Amniotic epithelial cell (primary cell): ENCODE results near the gene RPAP2.
A peak's percentile ranks its signal among the peaks of the same experiment; 100 is the strongest.
"Not testable (repeated sequence)": the region's sequence is repeated elsewhere in the genome, so short reads cannot be mapped to it uniquely, and the experiment has no call there.

Source experiments
- DNase-seq: peaks from one replicate; pipeline ENCODE4 v3.0.0-alpha.2; 2010; ENCODE audit warnings: low read depth

The RPAP2 gene

DNA sequence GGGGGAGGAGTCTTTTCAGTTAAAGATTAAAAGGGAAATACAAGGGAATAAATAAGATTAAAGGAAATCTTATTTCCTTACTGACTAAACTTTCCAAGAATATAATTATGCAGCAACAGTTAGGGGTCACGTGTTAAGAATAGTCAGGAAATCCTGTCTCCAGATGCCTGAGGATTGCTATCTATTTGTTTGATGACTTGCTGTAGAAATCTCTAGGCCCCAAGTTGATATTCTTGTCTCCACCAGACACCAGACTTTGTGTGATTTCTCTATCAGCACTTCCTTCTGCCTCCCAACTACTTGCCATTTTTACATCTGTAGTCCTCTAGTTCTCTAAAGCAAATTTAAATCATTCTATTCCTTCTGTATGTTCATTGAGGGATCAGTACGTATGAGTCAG lies 77.5 kb downstream of the RPAP2 start:
- DNase-seq = no peak

DNA sequence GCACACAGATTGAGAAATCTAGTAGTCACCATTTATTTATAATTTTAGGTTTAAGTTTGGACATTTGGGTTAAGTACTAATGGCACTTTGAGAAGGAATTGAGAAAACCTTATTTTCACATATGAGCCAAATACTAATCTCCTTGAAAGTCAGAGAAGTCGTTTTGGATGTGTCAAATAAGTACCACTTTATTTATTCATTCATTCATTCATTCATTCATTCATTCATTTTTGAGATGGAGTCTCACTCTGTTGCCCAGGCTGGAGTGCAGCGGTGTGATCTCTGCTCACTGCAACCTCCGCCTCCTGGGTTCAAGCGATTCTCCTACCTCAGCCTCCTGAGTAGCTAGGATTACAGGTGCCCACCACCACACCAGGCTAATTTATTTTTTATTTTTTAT lies 79.1 kb downstream of the RPAP2 start:
- DNase-seq = not testable (repeated sequence)

- DNase-seq = peak; percentile 11
Observed at GRCh38 chr1:92380867-92381266, 82.0 kb downstream of the RPAP2 start.

- not testable (repeated sequence) for DNase-seq
Observed at GRCh38 chr1:92393966-92394365, 95.1 kb downstream of the RPAP2 start.

- no peak for DNase-seq
Observed at GRCh38 chr1:92398519-92398918, 99.7 kb downstream of the RPAP2 start.

- peak; percentile 15 for DNase-seq
Observed at GRCh38 chr1:92399076-92399475, 100.2 kb downstream of the RPAP2 start.

DNA sequence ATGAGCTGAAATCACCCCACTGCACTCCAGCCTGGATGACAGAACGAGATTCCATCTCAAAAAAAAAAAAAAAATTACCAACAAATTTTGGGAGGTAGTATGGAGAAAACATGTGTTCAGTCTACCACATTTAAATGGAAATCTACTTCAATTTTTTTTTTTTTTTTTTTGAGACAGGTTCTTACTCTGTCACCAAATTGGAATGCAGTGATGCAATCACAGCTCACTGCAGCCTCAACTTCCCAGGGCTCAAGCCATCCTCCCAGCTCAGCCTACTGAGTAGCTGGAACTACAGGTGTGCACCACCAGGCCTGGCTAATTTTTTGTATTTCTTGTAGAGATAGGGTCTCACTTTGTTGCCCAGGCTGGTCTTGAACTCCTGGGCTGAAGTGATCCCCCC lies 105.8 kb downstream of the RPAP2 start:
- DNase-seq = peak; percentile 39

DNA sequence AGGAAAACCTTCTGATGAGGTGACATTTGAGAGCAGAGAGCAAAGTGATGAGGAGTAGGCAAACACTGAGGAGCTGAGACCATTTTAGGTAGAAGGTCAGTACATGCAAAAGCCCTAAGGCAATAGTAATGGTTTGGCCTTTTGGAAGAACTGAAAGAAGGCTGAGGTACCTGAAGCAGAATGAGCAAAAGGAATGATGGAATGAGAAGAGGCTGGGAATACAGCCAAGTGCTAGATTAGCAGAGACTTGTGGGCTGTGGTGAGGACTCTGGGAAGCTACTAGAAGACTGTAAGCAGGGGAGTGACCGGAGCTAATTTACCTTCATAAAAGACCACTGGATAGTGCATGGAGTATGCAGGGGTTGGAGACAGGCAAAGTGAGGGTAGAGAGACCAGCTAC lies 110.0 kb downstream of the RPAP2 start:
- DNase-seq = peak; percentile 87

- no peak for DNase-seq
Observed at GRCh38 chr1:92409946-92410549, 111.2 kb downstream of the RPAP2 start.

DNA sequence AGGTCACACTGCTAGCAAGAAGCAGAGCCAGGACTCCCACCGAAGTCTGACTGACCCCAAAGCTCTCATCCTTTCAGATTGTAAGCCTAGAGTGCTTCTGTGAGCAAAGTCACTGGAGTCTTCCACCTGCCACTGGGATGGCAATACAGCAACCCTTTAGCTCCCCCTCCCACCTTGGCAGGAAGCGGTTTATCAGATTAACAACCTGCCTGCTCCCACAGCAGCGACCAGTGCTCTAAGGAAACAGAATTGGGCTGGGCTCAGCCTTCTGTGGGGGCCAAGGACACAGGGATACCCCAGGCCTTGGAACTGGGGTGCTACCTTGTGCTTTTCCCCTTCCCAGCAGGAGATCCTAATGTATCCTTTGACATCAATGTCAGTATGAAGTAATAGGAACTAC lies 111.8 kb downstream of the RPAP2 start:
- no peak for DNase-seq

- peak; percentile 43 for DNase-seq
Observed at GRCh38 chr1:92411511-92411910, 112.7 kb downstream of the RPAP2 start.

DNA sequence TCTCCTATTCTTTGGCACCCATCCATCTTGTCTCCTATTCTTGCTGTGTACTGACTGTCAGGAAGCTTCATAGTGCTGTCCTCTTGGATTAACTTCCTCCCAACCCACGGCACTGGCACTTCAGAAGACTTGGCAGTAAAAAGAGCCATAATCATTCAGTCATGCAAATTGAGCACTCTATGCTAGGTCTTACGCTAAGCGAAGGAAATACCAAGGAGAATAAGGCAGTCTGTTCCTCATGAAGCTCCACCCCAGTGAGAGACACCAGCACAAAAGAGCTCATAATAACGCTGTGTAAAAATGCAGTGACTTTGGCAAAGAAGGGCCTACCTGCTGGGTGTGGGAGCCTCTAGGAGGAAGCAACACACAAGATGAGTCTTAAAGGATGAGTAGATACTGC lies 120.8 kb downstream of the RPAP2 start:
- DNase-seq = no peak

GRCh38 chr1:92424381-92424780 lies 125.5 kb downstream of the RPAP2 start:
- DNase-seq = no peak

DNA sequence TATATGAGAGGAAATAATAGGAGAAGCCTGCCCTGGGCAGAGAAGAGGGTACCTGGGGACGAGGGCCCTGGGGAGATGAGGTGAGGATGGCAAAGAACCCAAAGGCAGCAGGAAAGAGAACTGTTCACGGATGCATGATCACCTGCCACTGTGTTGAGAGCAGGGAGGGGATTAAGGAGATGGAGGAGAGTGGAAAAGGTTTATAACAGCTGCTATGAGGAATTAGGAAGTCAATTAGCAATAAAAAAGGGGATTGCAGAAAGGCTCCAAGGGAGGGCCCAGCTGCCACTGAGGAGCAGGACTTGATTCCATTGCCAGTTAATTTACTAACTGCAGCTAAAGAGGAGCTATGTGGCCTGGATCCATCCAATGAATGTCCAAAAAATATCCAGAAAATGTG lies 126.8 kb downstream of the RPAP2 start:
- no peak for DNase-seq

DNA sequence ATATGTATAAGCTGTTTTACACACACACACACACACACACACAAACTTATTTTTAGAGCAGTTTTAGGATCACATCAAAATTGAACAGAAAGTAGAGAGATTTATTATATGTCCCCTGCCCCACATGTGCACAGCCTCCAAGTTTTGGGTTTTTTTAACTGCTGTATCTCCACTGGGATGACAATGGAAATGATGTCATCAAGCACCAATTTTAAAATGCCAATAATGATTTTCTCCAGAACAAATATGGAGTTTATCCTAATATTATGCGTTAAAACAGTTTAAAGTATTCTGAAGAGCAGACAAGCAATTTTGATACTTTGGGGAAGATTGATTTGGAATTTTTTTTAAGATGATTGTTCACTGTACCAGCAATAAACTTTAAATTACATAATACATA lies 131.2 kb downstream of the RPAP2 start:
- DNase-seq = no peak

- not testable (repeated sequence) for DNase-seq
Observed at GRCh38 chr1:92434572-92434971, 135.7 kb downstream of the RPAP2 start.

DNA sequence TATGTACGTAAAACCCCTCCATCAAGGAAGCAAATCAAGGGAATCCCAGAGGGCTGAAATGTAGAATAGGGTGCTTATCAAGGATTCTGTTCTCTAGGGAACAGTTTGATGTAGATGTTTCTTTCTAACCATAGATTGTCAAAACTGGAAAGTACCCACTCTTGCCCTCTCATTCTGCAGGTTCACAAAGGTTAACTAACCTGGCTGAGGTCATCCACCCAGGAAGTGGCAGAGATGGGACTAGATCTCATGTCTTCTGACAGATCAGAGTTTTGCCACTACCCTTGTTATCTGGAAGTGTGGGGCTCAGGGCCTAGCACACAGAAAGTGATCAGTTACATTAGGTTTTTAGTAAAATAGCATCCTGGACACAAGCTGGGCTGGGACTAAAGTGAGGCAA lies 140.4 kb downstream of the RPAP2 start:
- no peak for DNase-seq

DNA sequence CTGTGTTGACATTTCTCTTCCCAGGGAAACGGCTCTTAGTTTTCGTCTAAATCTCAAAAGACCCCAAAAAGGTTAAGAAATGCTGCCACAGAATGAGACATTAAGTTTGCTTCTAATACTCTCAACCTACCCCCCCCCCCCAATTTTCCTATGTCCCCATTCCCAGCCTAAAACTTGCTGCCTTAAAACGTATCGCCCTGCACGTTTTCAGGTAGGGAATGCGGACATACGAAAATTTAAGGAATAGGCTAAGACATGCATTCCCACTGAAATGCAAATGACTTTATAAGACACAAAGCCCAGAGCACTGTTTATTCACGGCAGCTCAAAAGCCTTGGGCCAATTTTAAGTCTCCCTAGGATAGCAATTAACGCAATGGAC lies 142.4 kb downstream of the RPAP2 start:
- no peak for DNase-seq

DNA sequence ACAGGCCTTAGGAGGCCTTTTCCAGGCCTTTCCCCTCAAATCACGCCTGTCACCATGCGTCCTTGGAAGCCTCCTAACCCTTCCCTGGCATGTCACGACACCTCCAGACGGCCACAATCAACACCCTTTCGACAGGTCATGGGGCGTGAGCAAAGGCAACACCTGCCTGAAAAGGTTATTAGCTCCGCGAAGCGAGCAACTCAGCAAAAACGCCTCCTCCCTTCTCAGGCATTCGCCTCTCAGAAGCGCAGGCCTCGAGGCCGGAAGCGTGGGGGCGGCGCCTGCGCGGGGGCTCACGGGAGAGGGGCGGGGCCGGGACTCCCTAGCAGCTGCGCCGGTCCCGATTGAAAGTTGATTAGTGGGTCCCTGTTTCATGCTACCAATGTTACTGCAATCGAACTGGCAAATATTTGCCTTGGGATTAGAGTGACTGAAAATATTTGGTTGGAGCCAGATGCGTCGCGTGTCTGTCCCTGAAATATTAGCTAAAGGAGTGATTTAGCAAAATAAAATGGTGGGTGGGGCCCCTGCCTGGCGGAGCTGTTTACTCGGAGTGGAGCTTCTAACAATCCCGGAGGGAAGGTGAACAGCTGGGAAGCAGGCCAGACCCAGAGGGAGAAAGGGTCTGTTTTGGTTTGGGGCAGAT lies 143.0 kb downstream of the RPAP2 start:
- DNase-seq = no peak

DNA sequence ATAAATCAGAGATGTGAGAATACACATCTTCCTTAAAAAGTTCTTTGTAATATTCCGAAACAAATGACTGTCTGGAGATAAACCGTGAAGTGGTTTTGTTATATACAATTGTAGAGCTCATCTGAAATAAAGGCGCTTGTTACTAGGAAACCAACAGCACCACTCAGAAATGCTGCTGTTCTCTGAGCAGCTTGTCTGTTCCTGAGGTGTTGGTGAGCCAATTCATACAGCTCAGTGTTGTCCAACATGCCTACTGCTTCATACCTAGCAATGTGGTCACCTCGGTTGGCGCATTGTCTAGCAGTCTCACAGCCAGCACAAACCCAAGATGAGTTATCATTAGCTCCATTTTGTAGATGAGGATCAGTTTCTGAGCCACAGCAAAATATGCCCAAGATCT lies 143.5 kb downstream of the RPAP2 start:
- DNase-seq = no peak

DNA sequence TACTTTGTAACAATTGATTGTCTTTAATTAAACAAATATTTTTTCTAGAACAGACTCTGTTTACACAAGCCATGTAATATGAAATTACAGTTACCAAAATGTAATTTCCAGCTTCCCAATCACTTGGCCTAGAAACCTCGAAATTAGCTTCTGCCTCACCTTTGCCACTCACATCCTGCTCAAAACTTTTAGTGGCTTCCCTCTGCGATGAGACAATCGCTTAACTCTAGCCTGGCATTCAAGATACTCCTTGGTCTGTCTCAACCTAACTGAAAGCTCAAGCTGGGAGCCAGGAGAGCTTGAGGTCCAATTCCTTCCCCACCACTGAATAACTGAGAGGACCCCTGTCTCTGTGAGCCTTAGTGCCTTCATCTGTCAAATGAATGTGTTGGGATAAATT lies 145.0 kb downstream of the RPAP2 start:
- no peak for DNase-seq

GRCh38 chr1:92444351-92444750 lies 145.5 kb downstream of the RPAP2 start:
- DNase-seq = peak; percentile 72

DNA sequence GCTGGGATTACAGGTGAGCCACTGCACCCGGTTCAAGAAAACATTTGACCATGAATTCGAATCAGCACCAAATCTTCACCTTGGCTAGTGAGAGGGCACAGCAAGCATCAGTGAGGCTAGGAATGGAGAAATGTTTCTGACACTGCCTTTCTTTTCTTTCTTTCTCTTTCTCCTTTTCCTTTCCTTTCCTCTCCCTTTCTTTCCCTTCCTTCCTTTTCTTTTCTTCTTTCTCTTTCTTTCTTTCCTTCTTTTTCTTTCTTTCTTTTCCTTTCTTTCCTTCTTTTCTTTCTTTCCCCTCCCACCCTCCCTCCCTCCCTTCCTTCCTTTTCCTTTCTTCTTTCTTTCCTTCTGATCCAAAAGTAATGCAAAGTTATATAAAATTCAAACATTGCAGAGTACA lies 147.0 kb downstream of the RPAP2 start:
- no peak for DNase-seq

- DNase-seq = peak; percentile 99
Observed at GRCh38 chr1:92446546-92446945, 147.7 kb downstream of the RPAP2 start.
